Measurements from ENCODE around the gene TBC1D21.

The TBC1D21 gene, protein sequence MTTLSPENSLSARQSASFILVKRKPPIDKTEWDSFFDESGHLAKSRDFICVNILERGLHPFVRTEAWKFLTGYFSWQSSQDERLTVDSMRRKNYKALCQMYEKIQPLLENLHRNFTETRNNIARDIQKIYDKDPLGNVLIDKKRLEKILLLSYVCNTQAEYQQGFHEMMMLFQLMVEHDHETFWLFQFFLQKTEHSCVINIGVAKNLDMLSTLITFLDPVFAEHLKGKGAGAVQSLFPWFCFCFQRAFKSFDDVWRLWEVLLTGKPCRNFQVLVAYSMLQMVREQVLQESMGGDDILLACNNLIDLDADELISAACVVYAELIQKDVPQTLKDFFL

DNA sequence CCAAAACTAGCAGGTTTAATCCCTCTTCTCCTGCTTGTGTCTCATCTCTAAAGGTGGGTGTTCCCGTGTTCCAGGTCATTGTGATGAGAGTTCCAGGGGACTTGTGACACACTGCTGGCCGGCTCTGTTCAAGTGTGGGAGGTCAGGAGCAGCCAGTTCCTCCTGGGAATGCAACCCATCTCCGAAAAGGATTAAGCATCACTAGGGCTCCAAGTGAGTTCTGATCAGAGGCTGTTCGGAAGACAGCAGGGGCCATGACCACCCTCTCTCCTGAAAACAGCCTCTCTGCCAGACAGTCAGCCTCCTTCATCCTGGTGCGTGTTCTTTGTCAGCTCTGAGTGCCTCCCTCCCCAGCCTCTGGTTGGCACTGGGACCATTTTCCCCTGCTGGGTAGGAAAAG, at the start of gene TBC1D21:
TBC1D21 (plus strand) TSS at position 109 of the 400 bp plus-strand sequence; CDS start at position 255, 146 bp downstream.
- DNase-seq = no peak

DNA sequence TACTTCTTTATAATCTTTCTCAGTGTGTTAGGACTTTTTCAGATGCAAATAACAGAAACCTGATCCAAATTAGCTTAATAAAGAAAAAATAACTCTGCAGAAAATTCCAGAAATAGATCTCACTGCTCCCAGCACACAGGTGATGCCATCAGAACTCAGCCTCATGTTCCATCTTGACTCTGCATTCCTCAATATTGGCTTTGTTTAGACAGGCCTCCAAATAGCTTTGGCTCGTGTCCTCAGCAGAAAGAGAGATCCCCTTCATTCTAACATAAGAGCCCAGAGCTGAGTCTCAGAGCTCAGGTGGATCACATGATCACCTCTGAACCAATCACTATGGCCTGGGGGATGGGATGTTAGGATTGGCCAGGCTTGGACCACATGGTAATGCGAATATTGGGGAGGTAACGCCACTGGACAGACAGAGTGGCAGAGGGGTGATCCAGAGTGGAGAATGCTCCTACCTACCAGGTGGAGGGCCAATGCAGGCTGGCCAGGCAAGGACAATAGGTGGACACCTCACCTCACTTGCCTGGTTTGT, 46.6 kb upstream of the TBC1D21 start:
- no peak for DNase-seq

DNA sequence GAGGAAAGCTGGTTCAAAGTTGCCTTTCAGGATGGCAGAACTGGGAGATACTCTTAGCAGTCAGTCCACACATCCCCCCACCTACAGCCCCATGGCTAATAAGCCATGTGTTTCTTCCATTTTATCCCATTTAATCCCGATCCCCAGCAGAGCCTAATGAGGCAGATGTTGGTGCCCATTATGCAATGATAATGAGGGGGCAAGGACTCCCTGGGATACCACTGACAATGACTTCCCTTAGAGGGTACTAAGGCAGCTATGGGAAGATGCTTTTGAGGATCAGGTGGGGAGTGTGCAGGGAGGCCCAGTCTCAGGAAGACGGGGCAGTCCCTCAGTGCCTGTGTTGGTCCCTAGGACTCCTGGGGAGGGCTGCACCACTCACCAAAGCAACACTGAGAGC, 43.8 kb upstream of the TBC1D21 start:
- no peak for DNase-seq

DNA sequence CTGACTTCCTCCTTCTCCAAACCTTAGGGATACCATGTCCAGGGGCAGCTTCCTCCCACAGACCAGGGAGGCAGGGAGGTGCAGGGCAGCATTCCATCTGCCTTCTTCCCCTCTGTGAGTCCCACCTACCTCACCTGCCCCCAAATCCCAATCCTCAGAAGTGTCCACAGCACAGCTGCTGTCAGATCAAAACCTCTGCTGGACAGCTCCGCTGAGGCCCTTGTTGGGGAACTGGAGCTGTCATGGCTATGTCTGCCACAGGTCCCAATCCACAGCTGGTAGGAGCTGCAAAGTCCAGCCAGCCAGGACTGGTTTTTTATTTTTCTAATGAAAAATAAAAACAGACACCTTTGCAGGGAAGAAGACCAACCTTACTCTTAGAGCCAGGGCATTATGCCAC, 40.7 kb upstream of the TBC1D21 start:
- no peak for DNase-seq

DNA sequence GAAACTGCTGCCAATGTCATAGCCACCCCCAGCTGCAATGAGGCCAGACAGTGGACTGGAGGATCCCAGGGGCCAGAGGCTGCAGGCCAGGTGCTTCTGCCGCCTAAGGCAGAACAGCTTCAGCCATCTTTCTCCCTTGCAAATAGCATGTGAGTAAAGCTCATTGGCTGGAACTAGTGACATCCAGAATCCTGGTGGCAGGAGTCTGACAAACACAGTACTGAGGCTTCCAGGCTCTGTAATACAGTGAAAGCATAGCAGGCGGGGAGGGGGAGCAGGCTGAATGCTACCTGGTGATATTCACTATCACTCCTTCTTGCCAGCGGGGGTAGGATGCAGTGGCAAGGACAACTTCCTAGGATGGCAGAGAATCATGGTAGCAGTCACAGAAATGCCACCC, 36.5 kb upstream of the TBC1D21 start:
- no peak for DNase-seq

DNA sequence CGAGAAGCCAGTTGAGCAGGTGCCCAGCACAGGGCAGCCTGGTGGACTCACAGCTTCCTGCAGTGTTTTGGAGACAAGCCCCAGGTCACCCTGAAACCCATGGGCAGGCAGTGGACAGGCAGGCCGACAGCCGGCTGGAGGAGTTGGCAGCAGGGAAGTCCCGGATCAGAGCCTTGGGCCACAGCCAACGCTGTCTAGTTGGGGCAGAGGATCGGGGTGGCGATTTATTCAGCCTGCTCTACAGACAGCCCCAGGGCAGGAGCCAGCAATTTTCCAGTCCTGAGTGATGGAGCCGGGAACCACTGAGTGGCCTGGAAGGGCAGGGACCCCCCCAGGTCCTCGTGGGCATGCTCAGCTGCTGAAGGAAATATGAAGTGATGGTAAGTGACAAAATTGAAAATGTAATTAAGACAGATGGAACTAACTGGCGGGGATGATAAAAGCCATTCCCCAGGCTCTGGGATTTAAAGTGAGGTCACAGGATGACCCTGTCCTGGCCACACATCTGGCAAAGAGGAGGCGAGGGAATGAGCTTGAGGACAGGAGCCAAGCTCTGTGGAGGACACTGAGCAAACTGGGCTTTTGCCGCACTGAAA, 34.4 kb upstream of the TBC1D21 start:
- no peak for DNase-seq

DNA sequence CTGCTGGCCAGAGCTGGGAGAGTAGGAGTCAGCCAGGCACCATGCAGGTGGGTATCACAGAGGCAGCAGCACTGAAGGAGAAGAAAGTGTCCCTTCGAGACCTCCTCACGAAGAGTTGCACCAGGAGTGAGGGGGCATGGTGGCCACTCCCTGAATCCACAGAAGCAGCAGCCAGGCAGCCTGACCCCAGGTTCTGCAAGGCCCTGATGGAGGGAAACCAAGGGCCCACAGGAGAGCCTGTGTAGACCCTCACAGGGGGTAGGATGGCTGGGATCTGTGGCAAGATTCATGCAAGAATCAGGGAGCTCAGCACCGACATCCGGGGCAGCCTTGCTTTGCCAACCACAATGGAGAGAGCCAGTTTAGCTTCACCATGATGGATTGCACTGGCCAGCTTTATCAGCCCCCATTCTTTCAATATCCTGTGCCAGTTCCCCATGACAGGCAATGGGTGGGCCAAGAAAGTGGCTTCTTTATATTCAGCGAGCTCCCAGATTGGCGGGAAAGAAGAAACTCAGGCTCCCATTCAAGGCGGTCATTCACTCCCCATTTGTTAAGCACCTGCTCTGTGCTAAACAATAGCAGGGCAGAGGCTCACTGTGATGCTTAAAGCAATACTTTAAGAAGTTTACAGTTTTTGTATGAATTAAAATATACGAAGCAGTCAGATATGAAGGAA, 33.5 kb upstream of the TBC1D21 start:
- no peak for DNase-seq

DNA sequence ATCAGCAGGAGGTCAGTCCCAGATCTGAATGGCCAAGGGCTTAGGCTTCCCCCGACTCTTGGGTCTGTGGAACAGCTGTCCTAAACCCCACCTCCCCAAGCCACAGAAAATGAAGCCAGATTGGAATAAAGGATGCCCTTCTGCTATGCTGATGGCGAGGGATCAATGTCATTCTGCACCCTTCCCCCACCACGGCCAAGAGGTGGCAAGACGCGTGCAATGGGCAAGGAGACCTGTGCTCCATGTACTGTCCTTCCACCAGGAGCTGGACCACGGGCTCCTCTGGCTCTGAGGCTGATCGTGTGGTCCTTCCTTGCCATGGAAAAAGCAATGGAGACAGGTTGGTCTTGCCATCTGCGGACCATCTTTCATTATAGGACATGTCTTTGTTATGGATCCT, 32.6 kb upstream of the TBC1D21 start:
- DNase-seq = no peak

DNA sequence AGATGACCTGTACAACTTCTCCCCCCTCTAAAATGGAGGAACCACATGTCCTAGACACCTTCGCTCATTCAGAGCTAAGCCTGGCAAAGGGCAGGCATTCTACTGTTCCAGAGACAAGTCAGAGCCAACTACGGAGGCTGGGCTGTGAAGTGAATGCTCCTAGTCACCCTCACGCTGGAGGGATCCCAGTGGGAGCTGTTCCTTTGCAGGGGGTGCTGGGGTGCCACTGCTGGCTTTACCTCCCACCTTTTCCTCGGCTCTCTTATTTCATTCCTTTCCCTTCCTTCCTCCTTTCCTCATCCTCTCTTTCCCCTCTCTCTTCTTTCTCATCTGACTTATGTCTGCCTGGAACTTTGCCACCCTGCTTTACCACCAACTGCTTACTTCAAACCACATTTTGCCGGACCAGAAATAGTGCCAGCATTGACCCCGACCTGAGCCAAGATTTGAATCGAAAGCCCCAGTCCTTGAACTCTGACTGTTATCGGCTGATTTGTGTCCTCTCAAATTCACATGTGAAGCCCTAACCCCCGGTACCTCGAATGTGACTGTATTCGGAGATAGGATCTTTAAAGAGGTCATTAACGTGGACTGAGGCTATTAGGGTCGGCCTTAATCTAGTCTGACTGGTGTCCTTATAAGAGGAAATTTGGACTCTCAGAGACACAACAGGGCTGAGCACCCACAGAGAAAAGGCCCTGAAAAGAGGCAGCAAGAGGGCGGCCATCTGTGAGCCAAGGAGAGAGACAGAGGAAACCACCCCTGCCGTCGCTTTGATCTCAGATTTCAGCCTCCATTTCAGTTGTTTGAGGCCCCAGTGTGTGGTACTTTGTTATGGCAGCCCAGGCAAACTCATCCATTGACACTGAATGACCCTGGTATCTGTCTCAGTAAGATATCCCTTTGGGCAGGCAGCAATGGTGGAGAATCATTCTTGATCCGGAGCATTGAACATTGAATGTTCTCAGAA, 31.3 kb upstream of the TBC1D21 start:
- no peak for DNase-seq

DNA sequence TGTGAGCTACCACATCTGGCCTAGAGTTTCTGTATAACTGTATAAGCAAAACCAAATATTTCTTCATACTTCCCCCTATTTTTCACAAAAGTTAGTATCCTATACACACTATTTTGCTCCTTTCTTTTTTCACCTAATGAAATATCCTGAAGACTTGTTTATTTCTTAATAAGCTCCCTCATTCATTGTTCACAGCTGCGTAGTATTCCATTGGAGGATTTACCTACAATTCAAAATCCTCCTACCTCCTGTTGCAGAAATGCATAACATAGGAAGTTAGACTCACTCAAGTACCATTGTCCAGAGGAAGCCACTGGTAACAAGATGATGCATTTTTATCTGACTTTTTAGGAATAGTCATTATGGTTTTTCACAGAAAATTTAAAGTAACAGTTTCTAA, 29.6 kb upstream of the TBC1D21 start:
- DNase-seq = no peak

DNA sequence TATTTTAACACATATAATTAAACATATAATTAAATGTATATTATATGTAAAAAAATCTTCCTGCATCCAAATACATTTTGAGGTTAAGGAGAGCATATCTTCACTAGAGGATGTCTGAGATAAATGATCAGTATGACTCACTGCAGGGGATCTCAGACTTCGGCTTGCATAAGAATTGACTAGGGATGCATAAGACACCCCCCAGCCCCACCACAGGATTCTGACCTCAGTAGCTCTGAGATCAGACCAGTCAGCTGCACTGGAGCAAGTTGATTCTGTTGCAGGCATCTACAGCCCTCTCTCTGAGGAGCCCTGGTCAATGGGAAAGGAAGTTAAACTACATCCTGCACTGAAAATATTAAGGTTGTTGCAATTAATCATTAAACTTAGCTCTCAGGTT, 29.0 kb upstream of the TBC1D21 start:
- no peak for DNase-seq

DNA sequence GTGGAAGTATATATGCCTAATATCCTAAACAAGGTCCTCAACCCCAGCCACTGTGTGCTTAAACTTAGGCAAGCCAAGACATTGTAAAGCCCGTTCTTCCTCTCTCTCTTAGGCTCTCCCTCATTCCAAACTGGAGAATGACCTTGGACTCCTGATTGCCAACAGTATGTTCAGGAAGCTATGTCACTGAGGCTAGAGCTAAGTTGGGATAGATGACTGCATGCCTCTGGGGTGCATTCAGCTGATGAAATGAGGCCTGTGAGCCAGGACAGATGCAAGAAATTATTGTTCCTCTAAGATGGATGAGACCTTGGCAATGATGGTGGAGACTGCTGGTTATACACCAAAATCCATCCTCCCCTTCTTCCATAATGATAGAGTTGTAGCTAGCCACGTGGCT, 27.9 kb upstream of the TBC1D21 start:
- no peak for DNase-seq

DNA sequence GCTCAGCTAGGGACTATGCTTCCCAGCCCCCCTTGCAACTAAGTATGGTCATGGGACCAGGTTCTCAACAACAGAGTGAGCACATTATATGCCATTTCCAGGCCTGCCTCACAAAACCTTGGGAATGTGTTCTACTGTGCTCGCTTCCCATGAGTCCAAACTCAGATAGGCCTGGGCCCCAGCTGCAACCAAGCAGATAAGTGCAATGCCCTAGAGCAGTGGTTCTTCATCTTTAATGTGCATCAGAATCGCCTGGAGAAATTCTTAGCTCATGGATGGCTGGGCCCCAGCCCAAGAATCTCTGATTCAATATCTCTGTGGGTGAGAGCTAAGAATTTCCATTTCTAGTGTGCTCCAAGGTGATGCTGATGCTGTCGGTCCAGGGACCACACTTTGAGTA, 27.5 kb upstream of the TBC1D21 start:
- no peak for DNase-seq

DNA sequence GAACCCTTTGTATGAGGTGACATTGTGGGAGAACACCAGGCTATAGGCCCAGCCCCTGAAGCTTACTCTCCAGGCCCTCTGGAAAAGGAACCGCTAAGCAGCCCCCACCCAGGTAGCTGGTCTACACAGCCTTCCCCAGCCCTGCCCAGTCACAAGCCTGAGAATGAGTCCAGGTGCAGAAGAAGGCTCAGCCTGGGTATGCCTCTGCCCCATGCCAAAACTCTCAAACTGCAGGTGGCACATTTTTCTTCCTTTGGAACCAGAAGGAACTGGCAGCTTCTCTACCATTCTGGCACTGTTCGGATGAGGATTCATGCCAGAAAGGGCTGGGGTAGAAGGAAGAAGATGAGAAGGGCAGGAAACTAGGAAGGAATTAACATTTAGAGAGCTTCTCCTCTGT, 23.7 kb upstream of the TBC1D21 start:
- no peak for DNase-seq

DNA sequence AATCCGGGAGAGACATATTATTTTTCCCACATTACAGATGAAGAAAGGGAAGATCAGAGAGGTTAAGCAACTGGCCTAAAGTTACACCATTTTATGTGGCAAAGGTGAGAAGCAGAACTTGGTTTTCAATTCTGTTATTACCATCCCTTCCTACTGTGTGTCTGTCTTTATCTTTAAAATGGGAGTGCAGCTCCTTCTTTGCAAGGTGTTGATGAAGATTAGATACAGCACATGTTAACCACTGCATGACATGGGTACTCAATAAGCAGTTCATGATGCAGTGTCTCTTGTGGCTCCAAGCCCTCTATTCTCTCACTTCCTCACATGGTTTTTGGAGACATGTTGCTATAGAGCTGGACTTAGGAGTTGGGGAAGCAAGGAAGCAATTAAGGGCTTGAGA, 23.1 kb upstream of the TBC1D21 start:
- no peak for DNase-seq

DNA sequence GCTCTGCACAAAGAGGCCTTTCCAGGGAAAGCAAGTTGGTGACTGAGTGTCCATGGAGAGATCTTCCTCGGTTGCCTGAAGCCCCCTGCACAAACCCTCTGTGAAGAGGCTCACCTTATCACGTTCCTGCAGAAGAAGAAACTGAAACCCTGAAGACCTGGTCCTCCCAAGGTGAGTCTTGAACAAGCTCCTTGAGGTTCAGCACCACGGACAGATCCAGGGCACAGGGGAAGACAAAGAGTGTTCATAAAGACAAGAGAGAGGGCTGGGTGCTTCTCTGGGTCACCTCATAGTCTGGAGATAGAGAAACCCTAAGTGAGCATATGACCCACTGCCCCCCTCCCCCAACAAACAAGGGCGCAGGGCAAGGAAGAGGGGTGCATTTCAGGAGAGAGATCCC, 21.7 kb upstream of the TBC1D21 start:
- peak; percentile 22 for DNase-seq

DNA sequence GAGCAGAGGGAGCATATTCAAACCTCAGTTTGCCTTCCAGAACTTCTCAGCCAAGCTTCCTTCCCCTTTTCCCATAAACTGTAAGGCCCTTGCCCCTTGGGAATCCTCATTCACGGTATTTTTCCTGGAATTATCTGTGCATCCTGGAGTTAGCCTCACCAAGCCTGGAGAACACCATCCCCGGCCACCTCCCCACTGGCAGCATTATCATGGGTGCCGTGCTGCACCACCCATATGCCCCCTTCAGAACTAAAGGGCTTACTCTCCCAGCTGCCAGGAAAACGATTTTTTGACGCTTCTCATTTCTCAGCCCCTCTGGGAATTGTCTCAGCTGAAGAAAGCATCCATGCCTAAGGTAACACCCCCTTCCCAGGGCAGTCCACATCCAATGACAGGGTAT, 20.9 kb upstream of the TBC1D21 start:
- no peak for DNase-seq

DNA sequence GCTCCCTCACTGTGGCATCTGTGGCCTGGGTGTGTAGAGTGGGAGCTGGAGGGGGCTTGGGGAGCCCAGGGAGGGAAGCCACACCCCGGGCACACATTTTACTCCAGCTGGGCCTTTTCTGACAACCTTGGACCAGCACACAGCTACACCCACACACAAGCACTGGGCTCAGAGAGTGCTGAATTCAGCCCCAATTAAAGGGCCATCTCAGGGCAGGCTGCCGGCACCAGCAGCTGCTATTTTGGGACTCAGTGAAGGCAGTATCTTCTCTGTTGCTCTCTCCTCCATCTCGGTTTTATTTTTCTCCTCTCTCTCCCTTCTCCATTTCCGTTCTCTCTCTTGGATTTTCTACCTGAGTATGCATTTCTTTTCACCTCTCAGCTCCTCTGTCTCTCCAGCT, 19.1 kb upstream of the TBC1D21 start:
- no peak for DNase-seq

DNA sequence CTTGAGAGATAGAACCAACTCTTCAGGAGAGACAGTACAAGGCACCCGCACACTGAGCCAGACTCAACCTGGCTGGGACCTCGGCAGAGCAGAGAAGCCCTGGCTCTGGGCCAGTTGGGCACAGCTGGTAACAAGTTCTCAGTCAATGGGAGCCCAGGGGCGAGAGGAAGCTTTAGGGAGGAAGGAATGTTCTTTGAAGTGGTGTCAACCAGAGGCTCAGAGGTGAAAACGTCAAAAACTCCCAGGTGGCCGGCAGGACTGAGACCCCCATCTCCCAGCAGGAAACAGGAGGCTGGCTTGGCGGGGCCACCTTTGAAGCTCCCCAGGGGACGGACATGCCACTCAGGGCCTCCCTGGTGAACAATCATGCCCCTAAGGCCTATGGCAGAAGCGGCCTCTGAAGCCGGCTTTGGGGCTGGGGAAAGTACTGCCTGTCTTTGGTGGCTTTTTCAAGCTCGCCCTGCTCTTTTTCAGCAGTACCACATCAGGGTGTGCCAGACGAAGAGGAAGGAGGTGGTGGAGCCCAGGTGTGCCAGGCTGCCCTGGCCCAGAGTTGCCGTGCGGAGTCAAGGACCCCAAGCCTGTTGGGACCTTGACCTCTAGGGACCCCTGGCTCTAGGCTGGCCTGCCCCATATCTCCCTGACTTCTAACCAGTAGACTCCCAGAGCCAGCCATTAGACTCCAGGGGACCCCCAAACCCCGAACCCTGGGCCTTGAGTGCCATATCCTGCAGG, 16.7 kb upstream of the TBC1D21 start:
- no peak for DNase-seq

DNA sequence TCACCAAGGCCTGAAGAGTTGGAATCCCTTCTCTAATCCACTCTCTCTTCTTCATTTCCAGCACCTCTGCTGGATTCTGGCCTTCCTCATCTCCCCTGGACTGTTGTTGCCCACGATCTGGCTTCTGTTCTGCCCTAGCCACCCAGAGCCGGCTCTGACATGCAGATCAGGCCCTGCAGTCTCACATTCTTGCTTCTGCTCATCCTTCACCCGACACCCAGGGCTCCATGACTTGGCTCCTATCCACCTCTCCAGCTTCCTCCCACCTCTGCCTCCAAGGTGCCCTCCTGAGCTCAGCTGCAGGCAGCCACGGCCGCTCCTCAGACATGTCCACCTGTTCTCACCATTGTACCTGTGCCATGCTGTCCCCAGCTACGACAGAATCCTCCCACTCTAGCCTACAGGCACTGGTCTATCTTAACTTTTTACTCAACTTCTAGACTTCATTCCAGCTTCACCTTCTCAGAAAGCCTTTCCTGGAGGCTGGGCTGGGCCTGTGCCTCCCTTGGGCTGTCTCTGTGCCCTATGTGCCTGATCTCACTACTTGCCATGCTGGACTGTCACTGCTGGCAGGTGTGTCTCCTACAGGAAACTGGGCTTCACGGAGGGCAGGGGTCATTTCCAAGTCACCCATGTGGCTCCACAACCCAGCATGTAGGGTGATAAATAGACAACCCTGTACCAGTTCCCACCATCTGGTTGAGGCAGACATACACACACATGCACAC, 16.0 kb upstream of the TBC1D21 start:
- no peak for DNase-seq

DNA sequence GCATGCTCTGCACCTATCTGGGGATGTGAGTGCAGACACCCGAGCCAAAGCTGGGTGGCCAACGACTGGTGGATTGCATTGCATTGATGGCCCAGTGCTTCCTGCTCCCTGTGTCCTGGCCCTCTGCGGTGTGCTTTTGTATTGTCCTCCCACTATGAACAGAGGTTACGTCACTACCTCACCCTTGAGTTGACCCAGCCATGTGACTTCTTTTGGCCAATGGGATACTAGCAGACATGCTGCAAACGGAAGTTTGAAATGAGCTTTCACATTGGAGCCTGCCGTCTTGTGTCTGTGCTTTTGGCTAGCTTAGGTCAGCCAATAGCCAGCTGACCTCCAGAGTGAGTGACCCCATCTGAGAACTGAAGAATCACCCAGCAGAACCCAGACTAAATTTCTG, 15.3 kb upstream of the TBC1D21 start:
- no peak for DNase-seq

Measured in NK-92 treated with Interleukin-12 subunit alpha and Interleukin-12 subunit beta, amount 100 ng/mL, for 24 hours (cell line).